Activated CD8-positive, alpha-beta memory T cell treated with anti-CD3 and anti-CD28 coated beads for 4 hours (primary cell): ENCODE data around the gene EMB.
"Not testable (repeated sequence)": the region's sequence is repeated elsewhere in the genome, so short reads cannot be mapped to it uniquely, and the experiment has no call there.

ENCODE experiments used
- DNase-seq, 2 donors: peaks; one replicate each; pipeline ENCODE4 v3.0.0-alpha.2; 2020; ENCODE audit warnings: low read depth in 2 of 2

The EMB gene

DNA sequence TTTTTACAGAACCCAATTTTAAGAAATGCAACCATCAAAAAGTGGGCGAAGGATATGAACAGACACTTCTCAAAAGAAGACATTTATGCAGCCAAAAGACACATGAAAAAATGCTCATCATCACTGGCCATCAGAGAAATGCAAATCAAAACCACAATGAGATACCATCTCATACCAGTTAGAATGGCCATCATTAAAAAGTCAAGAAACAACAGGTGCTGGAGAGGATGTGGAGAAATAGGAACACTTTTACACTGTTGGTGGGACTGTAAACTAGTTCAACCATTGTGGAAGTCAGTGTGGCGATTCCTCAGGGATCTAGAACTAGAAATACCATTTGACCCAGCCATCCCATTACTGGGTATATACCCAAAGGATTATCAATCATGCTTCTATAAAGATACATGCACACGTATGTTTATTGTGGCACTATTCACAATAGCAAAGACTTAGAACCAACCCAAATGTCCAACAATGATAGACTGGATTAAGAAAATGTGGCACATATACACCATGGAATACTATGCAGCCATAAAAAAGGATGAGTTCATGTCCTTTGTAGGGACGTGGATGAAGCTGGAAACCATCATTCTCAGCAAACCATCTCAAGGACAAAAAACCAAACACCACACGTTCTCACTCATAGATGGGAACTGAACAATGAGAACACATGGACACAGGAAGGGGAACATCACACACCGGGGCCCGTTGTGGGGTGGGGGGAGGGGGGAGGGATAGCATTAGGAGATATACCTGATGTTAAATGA, 19.7 kb downstream of the EMB start:
- DNase-seq: not testable (repeated sequence)

DNA sequence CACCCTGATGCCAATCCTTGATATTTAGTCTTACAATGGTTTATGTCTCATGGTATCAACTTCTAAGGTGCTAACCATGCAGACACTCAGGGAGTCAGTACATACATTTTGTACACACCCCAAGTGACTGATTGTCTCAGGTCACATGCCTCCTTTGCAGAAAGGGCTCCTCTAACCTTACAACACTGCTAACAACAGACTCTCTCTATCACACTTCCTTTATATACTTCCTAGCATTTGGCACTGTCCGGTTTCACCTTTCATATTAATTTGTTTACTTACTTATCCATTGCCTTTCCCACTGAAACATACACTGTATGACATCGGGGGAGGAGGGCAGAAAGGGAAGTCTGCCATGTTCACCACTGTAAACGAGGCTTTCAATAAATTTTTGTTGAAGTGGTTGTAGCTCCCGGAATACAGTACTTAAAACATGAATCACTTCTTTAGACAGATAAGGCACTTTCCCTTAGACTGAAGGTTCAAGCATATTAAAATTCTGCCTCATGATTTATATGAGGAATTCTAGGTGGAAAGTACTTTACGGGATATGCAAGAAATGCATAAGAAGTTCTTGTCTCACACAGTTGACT, 20.6 kb downstream of the EMB start:
- DNase-seq: no peak

DNA sequence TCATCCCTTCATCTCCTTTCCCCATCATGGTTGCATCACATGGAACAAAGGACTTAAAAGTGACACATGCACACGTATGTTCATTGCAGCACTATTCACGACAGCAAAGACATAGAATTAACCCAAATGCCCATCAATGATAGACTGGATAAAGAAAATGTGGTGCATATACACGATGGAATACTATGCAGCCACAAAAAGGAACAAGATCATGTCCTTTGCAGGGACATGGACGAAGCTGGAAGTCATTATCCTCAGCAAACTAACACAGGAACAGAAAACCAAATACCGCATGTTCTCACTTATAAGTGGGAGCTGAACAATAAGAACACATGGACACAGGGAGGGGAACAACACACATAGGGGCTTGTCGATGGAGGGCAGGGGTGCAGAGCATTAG, 21.4 kb downstream of the EMB start:
- not testable (repeated sequence) for DNase-seq

DNA sequence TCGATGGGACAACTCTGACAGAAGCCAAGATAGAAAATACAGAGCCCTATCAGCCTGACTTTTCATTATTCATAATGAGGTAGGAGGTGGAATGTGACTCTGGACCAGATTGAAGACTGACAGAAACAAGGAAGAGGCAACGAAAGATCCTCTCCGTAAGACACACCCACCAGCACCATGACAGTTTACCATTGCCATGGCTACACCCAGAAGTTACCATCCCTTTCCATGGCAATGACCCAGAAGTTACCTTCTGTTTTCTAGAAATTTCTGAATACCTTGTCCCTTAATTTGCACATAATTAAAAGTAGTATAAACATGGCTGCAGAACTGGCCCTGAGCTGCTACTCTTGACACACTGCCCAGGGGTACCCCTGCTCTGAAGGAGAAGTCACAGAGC, 24.5 kb downstream of the EMB start:
- DNase-seq: not testable (repeated sequence)

DNA sequence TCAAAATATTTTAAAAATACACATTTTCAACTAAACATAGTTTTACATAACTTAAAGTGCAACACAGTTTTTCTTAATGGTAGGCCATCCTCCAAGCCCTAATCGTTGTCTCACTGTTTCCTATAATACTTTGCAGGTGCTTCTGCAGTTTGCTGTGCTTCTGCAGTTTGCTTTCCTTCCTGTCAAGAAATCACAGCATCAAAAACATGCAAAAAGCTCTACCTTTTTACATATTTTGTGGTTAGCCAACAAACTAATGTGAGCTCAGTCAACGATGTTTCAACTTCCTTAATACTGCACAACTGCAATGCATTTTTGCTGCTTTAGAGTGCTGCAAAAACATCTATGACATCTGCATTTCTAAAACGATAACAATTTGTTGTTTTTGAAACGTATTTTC, 25.2 kb downstream of the EMB start:
- DNase-seq: no peak

DNA sequence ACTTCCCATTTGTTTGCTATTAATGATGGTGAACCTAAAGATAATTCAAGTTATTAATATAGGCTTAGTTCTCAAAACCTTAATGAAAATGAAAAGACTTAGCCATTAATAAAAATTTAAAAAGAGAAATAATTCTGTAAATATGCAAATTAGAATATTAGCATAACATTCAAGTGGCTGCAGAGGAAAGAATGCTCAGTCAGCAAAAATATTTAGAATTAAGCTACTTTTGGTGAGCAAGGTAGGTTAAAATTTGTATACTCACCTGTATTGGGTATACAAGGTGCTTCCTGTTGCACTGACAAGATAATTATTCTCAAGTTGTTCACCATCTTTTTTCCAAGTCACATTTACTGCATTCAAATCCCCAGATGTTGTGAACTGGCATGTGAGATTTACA, 30.2 kb downstream of the EMB start:
- DNase-seq: not testable (repeated sequence)

DNA sequence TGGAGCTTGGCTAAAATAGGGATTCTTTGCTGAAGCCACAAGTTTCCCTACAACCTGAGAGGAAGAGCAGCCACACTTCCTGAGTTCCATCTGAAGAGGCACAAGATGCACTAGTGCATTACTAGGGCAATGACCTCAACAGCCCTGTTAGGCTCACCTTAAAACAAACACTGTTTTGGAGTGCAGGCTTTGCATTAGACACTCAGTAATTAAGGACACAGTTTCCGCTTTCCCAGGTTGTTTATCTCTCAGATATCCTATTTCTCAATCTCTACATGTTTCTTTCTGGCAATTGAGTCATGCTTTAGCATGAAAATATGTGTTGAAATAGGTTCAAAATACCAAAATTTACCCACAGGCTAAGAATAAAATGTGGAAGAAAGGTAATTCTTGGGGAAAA, 34.2 kb downstream of the EMB start:
- no peak for DNase-seq

DNA sequence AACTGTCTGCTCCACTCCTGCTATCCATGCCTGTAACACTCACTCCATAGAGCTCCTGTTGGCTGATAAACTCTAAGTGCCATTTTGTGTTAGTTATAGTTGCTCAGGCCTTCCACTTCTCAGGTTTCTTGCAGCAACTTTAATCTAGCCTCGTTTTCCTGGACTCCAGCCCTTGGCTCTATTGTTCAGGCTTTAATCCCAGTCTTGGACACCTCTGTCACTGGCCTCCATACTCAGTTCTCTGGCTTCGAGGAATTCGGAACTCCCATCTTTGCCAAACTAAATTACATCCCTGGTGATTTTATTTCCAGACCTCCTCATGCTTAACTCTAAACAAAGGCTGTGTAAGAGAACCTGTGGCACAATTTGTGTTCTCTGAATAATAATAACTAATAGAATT, 39.8 kb downstream of the EMB start:
- DNase-seq: no peak

DNA sequence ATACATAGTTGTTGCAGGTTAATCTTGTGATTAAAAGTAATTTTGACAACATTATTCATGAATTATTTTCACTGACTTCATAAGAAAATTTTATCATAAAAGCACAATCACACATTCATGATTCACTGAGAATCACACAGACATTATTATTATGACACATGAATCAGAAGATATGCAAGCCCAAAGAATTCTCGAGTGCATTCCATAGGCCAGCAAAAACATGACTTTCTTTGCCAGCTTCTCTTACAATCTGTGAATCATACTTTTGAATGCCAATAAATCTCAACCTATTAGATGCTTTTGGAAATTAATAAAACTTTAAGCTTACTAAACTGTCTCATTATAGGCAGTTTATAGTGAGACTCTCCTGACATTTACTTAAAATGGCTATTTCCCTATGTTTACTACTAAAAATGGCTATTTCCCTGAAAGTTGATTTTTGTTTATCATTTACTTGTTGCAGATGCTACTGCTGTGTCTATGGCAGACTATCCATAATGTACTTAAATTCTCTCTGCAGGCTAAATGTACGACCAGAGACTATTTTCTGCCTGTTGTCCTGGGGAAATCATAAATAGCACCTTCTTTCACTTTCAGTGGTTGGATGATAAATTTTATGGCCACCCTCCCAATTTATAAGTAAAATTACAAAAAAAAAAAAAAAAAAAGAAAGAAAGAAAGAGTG, 47.0 kb downstream of the EMB start:
- DNase-seq: not testable (repeated sequence)

DNA sequence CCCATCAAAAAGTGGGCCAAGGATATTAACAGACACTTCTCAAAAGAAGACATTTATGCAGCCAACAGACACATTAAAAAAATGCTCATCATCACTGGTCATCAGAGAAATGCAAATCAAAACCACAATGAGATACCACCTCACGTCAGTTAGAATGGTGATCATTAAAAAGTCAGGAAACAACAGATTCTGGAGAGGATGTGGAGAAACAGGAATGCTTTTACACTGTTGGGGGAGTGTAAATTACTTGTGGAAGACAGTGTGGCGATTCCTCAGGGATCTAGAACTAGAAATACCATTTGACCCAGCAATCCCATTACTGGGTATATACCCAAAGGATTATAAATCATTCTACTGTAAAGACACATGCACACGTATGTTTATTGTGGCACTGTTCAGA, 48.8 kb downstream of the EMB start:
- DNase-seq: not testable (repeated sequence)

DNA sequence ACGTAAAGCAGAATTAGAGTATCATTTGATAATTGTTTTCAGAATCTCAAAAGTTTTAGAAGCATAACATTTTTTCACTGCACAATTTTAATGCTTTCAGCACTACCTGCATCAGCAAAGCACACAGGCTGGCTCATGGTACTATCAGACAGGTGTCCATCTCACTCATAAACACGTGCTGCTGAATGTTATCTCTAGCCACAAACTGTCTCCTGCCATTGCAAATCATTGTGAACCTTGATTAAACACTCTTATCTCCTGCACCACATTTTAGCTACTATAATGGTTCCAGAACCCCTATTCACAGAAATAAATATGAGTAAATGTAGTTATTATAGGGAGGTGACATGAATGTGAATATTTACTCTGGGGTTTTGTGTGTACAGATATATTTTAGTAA, 56.7 kb downstream of the EMB start:
- not testable (repeated sequence) for DNase-seq

DNA sequence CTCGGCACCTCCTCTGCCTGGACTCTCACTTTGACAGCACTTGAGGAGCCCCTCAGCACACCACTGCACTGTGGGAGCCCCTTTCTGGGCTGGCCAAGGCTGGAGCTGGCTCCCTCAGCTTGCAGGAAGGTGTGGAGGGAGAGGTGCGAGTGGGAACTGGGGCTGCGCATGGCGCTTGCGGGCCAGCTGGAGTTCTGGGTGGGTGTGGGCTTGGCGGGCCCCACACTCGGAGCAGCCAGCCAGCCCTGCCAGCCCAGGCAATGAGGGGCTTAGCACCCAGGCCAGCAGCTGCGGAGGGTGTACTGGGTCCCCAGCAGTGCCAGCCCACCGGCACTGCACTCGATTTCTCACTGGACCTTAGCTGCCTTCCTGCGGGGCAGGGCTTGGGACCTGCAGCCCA, 64.4 kb downstream of the EMB start:
- DNase-seq: not testable (repeated sequence)

DNA sequence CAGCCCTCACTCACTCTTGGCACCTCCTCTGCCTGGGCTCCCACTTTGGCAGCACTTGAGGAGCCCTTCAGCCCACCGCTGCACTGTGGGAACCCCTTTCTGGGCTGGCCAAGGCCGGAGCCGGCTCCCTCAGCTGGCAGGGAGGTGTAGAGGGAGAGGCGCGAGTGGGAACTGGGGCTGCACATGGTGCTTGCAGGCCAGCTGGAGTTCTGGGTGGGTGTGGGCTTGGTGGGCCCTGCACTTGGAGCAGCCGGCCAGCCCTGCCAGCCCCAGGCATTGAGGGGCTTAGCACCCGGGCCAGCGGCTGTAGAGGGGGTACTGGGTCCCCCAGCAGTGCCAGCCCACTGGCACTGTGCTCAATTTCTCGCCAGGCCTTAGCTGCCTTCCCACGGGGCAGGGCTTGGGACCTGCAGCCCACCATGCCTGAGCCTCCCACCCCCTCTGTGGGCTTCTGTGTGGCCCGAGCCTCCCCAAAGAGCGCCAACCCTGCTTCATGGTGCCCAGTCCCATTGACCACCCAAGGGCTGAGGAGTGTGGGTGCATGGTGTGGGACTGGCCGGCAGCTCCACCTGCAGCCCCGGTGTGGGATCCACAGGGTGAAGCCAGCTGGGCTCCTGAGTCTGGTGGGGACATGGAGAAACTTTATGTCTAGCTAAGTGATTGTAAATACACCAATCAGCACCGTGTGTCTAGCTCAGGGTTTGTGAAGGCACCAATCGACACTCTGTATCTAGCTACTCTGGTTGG, 71.6 kb downstream of the EMB start:
- DNase-seq: not testable (repeated sequence)

DNA sequence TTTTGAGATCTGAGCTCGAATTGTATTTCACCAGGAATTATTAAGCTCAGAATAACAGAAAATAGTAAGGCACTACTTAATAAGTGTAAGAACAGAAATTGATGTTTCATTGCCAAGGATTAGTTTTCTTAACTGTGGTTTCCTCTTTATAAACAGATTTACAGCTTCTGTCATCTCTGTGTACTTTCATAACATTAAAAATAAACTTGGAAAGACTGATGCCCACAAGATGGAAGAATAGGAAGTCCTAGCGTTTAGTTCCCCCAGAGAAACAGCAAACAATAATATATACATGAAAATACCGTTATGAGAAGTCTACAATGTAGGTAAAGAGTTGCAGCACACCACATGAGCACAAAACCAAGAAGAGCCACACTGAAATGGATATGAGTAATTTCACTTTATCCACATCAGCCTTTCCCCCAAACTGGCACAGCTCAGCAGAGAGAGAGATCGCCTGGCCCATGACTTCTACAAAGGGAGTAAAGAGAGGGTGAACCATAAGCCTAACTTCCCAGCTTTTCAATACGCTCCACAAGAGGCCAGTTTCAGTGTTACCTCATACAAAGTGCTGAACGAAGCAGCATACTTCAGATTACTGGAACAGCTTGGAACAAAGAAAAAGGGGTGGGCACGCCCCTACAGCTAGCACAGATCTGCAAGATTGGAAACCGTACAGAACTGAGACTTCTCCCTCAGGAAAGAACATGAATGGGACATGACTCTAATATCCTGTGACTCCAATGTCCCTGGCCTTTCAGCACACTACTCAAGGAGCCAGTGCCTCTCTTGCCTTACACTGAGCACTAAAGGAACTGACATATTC, 75.4 kb downstream of the EMB start:
- no peak for DNase-seq

DNA sequence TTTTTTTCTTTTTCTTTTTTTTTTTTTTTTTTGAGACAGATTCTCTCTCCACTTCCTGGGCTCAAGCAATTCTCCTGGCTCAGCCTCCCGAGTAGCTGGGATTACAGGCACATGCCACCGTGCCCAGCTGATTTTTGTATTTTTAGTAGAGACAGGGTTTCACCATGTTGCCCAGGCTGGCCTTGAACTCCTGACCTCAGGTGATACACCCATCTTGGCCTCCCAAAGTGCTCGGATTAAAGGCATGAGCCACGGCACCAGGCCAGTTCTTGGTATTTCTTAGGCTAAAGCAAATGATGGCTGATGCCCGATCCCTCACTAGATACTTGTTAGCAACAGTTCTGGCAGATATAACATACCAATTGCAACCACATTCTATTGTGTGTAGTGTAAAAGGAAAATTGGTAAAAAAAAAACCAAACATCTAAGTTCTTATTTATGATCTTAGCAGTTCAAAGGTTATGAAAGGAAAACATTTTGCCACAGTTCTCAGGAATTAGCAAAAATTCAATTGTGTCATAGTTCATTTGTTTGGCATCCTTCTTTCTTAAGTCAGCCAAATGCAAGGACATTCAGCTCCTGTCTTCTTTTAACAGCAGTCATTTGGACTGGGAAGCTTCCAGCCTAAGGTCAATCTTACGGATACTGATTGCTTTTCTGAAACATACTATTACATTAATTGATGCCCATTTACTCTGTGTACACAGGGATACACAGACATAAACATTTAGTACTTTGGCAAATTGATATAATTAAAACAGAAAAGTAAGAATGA, 76.4 kb downstream of the EMB start:
- DNase-seq: not testable (repeated sequence)

DNA sequence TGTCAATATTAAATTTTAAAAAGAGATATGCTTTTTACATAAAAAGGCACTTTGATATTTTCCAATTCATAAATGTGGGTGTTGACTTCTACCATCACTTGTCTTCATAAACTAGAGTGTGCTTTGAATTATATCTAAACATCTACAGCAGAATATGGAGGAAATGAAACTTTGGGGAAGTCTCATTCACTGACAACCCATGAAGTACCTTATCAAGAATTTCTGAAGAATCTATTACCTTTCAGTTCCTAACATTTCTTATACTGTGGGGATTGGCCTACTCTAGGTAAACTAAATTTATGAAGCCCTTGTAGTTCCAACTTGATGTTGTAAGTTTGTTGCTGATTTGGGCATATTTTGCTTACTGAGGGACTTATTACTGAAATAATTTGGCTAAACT, 81.9 kb downstream of the EMB start:
- DNase-seq: no peak

DNA sequence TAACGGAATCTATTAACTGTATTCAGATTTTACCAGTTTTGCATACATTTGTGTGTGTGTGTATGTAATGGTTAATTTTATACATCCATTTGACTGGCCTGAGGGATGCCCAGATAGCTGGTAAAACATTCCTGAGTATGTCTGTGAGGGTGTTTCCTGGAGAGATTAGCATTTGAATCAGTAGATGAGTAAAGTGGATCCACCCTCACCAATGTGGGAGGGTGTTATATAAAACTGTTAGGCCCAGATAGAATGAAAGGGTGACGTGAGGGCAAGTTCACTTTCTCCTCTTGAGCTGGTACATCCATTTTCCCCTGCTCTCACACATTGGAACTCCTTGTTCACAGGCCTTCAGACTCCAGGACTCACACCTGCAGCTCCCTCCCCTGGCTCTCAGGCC, 88.7 kb downstream of the EMB start:
- no peak for DNase-seq
